HepG2 (cell line): ENCODE measurements around the gene CNP. TPM values are rescaled to one million over a fixed set of nuclear protein-coding genes. Genes with fewer than 3 reads are reported as not detected.

Experiments used
- AKAP8 ChIP-seq: sonication (generic); formaldehyde crosslinking; IDR thresholded peaks from 2 replicates; pipeline ENCODE4 v1.5.1; 2020; ENCODE audit warnings: mild to moderate bottlenecking, missing genetic modification reagents
- ELF4 ChIP-seq: sonication (generic); formaldehyde crosslinking; IDR thresholded peaks from 2 replicates; pipeline ENCODE4 v1.5.0; 2020; ENCODE audit warnings: missing genetic modification reagents, mild to moderate bottlenecking, moderate library complexity, borderline replicate concordance
- FOXP4 ChIP-seq: sonication (generic); formaldehyde crosslinking; IDR thresholded peaks from 2 replicates; pipeline ENCODE4 v1.4.0; 2020; ENCODE audit warnings: missing genetic modification reagents
- GATAD2A ChIP-seq: IDR thresholded peaks from 2 replicates; pipeline ENCODE4 v1.6.1; 2016
- HMG20B ChIP-seq: conservative IDR thresholded peaks from 2 replicates; pipeline ENCODE4 v1.6.1; 2016; ENCODE audit warnings: missing genetic modification reagents, missing compliant biosample characterization
- JUN ChIP-seq: sonication (generic); formaldehyde crosslinking; IDR thresholded peaks from 2 replicates; pipeline ENCODE4 v1.4.0; 2020; ENCODE audit warnings: mild to moderate bottlenecking, missing genetic modification reagents
- MIER2 ChIP-seq: IDR thresholded peaks from 2 replicates; pipeline ENCODE4 v1.6.1; 2016; ENCODE audit warnings: missing biosample characterization, missing genetic modification reagents
- NR0B2 ChIP-seq: sonication (generic); formaldehyde crosslinking; IDR thresholded peaks from 2 replicates; pipeline ENCODE4 v1.4.0; 2020; ENCODE audit warnings: mild to moderate bottlenecking, missing genetic modification reagents
- PLRG1 ChIP-seq: fragments of 450-650 bp; conservative IDR thresholded peaks from 2 replicates; pipeline ENCODE4 v1.6.1; 2016
- POGZ ChIP-seq: sonication (generic); formaldehyde crosslinking; IDR thresholded peaks from 2 replicates; pipeline ENCODE4 v1.4.0; 2020; ENCODE audit warnings: mild to moderate bottlenecking, missing genetic modification reagents
- POLR2AphosphoS2 ChIP-seq: IDR thresholded peaks from 2 replicates; pipeline ENCODE4 v1.6.1; 2011; ENCODE audit warnings: low read depth, low read length, improper control_type of control experiment
- REPIN1 ChIP-seq: sonication (generic); formaldehyde crosslinking; IDR thresholded peaks from 2 replicates; pipeline ENCODE4 v1.8.0; 2022; ENCODE audit warnings: missing genetic modification reagents, low read depth, mild to moderate bottlenecking, borderline replicate concordance
- REST ChIP-seq, 2 experiments: IDR thresholded peaks; 2 replicates each; pipeline ENCODE4 v1.6.1; 2011 to 2012; ENCODE audit warnings: low read length in 2 of 2, borderline replicate concordance in 1 of 2, low read depth in 1 of 2, mild to moderate bottlenecking in 1 of 2, moderate library complexity in 1 of 2
- RORA ChIP-seq: sonication (generic); formaldehyde crosslinking; IDR thresholded peaks from 2 replicates; pipeline ENCODE4 v1.5.0; 2020; ENCODE audit warnings: mild to moderate bottlenecking, missing genetic modification reagents, moderate library complexity
- SP5 ChIP-seq: IDR thresholded peaks from 2 replicates; pipeline ENCODE4 v1.6.1; 2016; ENCODE audit warnings: low read depth, borderline replicate concordance
- THAP9 ChIP-seq: sonication (generic); formaldehyde crosslinking; IDR thresholded peaks from 2 replicates; pipeline ENCODE4; 2020; ENCODE audit warnings: missing genetic modification reagents, mild to moderate bottlenecking, borderline replicate concordance
- ZNF235 ChIP-seq: sonication (generic); formaldehyde crosslinking; IDR thresholded peaks from 2 replicates; pipeline ENCODE4 v1.8.1; 2023; ENCODE audit warnings: mild to moderate bottlenecking, missing genetic modification reagents, borderline replicate concordance
- ZNF543 ChIP-seq: sonication (generic); formaldehyde crosslinking; IDR thresholded peaks from 2 replicates; pipeline ENCODE4 v1.4.0; 2020; ENCODE audit warnings: mild to moderate bottlenecking, missing genetic modification reagents
- ZNF746 ChIP-seq: sonication (generic); formaldehyde crosslinking; IDR thresholded peaks from 2 replicates; pipeline ENCODE4 v1.8.0; 2022; ENCODE audit warnings: mild to moderate bottlenecking, missing genetic modification reagents
- ZSCAN22 ChIP-seq: sonication (generic); formaldehyde crosslinking; IDR thresholded peaks from 2 replicates; pipeline ENCODE4 v1.4.0; 2020; ENCODE audit warnings: mild to moderate bottlenecking, missing genetic modification reagents
- ZSCAN29 ChIP-seq: sonication (generic); formaldehyde crosslinking; conservative IDR thresholded peaks from 2 replicates; pipeline ENCODE4 v1.4.0; 2020; ENCODE audit warnings: mild to moderate bottlenecking, missing genetic modification reagents
- polyA plus RNA-seq, 8 experiments: library from polyadenylated mRNA; depleted of rRNA in 3 of 8; stranded (reverse) in 7 of 8; unstranded in 1 of 8; fragments of >200 nt; fragmentation: Illumina TruSeq in 4 of 8; extraction: Trizol in 4 of 8; gene quantifications; 2 replicates each; pipeline versions ENCODE4 v1.2.1 to v1.2.3, GENCODE V29; 2011 to 2016; ENCODE audit warnings: low read depth in 4 of 8, missing spikeins in 1 of 8, mixed read lengths in 1 of 8; ENCODE audit not compliant: insufficient read depth in 1 of 8
- total RNA-seq, 5 experiments: library from RNA; depleted of rRNA; stranded (reverse); fragments of >200 nt; fragmentation: Illumina TruSeq; extraction: Trizol; gene quantifications; 2 replicates each; pipeline ENCODE4 v1.2.3, GENCODE V29; 2016; ENCODE audit warnings: low read depth in 1 of 5

CNP gene
- total and polyA plus RNA-seq, 2 of the 13 experiments (the other 11 are each of a cell fraction or from before 2014, with no cell fraction given): 97.2 to 161 TPM

- TF ChIP-seq REST (IDR thresholded peaks at IDR 0.05; ENCODE audit: borderline replicate concordance in 1 of 2, low read depth in 1 of 2, low read length in 2 of 2) (no peak), ZNF746 (CRISPR knock-in tag) (no peak), FOXP4 (CRISPR knock-in tag) (no peak; the same call in 1 of the 2 replicates), ZSCAN22 (CRISPR knock-in tag) (no peak), JUN (CRISPR knock-in tag) (no peak; the same call in 1 of the 2 replicates), AKAP8 (CRISPR knock-in tag) (0 out of 2 replicates have a peak, but pooled peaks have one; percentile 70), POGZ (CRISPR knock-in tag) (no peak), RORA (CRISPR knock-in tag) (no peak), ZNF543 (CRISPR knock-in tag) (0 out of 2 replicates have a peak, but pooled peaks have one; percentile 12), REPIN1 (CRISPR knock-in tag) (peak; percentile 89), NR0B2 (no peak), ELF4 (CRISPR knock-in tag) (no peak), ZNF235 (no peak), GATAD2A (peak; percentile 49), PLRG1 (no peak), ZSCAN29 (CRISPR knock-in tag) (no peak), HMG20B (CRISPR knock-in tag) (0 out of 2 replicates have a peak, but pooled peaks have one; percentile 43), THAP9 (peak; percentile 79), POLR2AphosphoS2 (no peak), SP5 (no peak), MIER2 (CRISPR knock-in tag) (no peak; the same call in 1 of the 2 replicates)
These were observed 7.1 kb upstream of the CNP start (continued) for GRCh38 chr17:41959336-41960095.
